ENCODE data around the gene FOXJ3. TPM values are rescaled to one million over a fixed set of nuclear protein-coding genes. Genes with fewer than 3 reads are reported as not detected.

FOXJ3 gene
- total RNA-seq, 2 donors from 2014 or later = 67.3 to 79.4 TPM

- Mint-ChIP-seq H3K36me3 (ENCODE audit: low read depth) (no peaks in the 10 kb centered on the region), H3K4me3 (peak overlapping the region; percentile 57), H3K9me3 (no peaks in the 10 kb centered on the region), H3K4me1 (no peaks in the 10 kb centered on the region), H3K27me3 (ENCODE audit: insufficient read depth) (peaks cover 52% of the 10 kb centered on the region), H3K27ac (no peak overlapping the region)
- Histone ChIP-seq H3K9me3 (ENCODE audit: control insufficient read depth, low read length) (no peaks in the 10 kb centered on the region), H3K36me3 (ENCODE audit: control insufficient read depth, insufficient read depth, low read length) (no peaks in the 10 kb centered on the region), H3K9ac (ENCODE audit: extremely low read depth, low read length, poor library complexity, severe bottlenecking) (no peak overlapping the region), H3K27ac (ENCODE audit: low read depth, low read length) (no peak overlapping the region), H3K27me3 (ENCODE audit: control insufficient read depth, insufficient read depth, low read length, poor library complexity, severe bottlenecking) (peaks cover 49% of the 10 kb centered on the region), H3K4me1 (ENCODE audit: control insufficient read depth, insufficient read depth, low read length) (no peaks in the 10 kb centered on the region), H3K4me3 (ENCODE audit: low read length) (peak overlapping the region; percentile 76)
- TF ChIP-seq CTCF (conservative IDR thresholded peaks at IDR 0.05) = no peak
- WGBS, 2 experiments (ENCODE audit: insufficient coverage in 1 of 2, insufficient read length in 1 of 2) = 1 to 11% methylated on average over 7 to 34 of the region's 34 CpGs
- peak; percentile 77 for DNase-seq
These were observed 45.0 kb upstream of the FOXJ3 start for GRCh38 chr1:42379794-42380585.

- no peaks in the 10 kb centered on the region for H3K36me3 ChIP-seq (ENCODE audit: control insufficient read depth, insufficient read depth, low read length)
- Mint-ChIP-seq H3K36me3 (ENCODE audit: low read depth) (no peaks in the 10 kb centered on the region), H3K4me3 (no peak overlapping the region)
These were observed 37.8 kb upstream of the FOXJ3 start for GRCh38 chr1:42372796-42373195.

GRCh38 chr1:42370876-42371549, 36.0 kb upstream of the FOXJ3 start:
- H3K27ac Mint-ChIP-seq = no peak overlapping the region
- H3K9me3 Mint-ChIP-seq = no peaks in the 10 kb centered on the region

More at GRCh38 chr1:42372796-42373195, 37.8 kb upstream of the FOXJ3 start:
- H3K27ac Mint-ChIP-seq = no peak overlapping the region
- H3K9me3 Mint-ChIP-seq = no peaks in the 10 kb centered on the region
- Histone ChIP-seq H3K27me3 (ENCODE audit: control insufficient read depth, insufficient read depth, low read length, poor library complexity, severe bottlenecking) (peaks cover 19% of the 10 kb centered on the region), H3K27ac (ENCODE audit: low read depth, low read length) (no peak overlapping the region), H3K9me3 (ENCODE audit: control insufficient read depth, low read length) (no peaks in the 10 kb centered on the region), H3K4me1 (ENCODE audit: control insufficient read depth, insufficient read depth, low read length) (no peaks in the 10 kb centered on the region), H3K4me3 (ENCODE audit: low read length) (no peak overlapping the region), H3K9ac (ENCODE audit: extremely low read depth, low read length, poor library complexity, severe bottlenecking) (no peak overlapping the region)
- 95% methylated on average over 2 of the region's 2 CpGs; no CpG with 5 or more reads in 1 of the 2 experiments for WGBS, 2 experiments (ENCODE audit: insufficient coverage in 1 of 2, insufficient read length in 1 of 2)
- DNase-seq = no peak
- H3K27me3 Mint-ChIP-seq (ENCODE audit: insufficient read depth) = peaks cover 36% of the 10 kb centered on the region
- TF ChIP-seq CTCF (conservative IDR thresholded peaks at IDR 0.05) = no peak
- no peaks in the 10 kb centered on the region for H3K4me1 Mint-ChIP-seq

More at GRCh38 chr1:42370876-42371549, 36.0 kb upstream of the FOXJ3 start:
- Histone ChIP-seq H3K9me3 (ENCODE audit: control insufficient read depth, low read length) (no peaks in the 10 kb centered on the region), H3K27me3 (ENCODE audit: control insufficient read depth, insufficient read depth, low read length, poor library complexity, severe bottlenecking) (peaks cover 12% of the 10 kb centered on the region), H3K4me1 (ENCODE audit: control insufficient read depth, insufficient read depth, low read length) (no peaks in the 10 kb centered on the region), H3K4me3 (ENCODE audit: low read length) (no peak overlapping the region), H3K27ac (ENCODE audit: low read depth, low read length) (no peak overlapping the region), H3K36me3 (ENCODE audit: control insufficient read depth, insufficient read depth, low read length) (no peaks in the 10 kb centered on the region), H3K9ac (ENCODE audit: extremely low read depth, low read length, poor library complexity, severe bottlenecking) (no peak overlapping the region)
- H3K4me1 Mint-ChIP-seq = no peaks in the 10 kb centered on the region
- peaks cover 21% of the 10 kb centered on the region for H3K27me3 Mint-ChIP-seq (ENCODE audit: insufficient read depth)
- TF ChIP-seq CTCF (conservative IDR thresholded peaks at IDR 0.05) = no peak
- no peak for DNase-seq
- no peaks in the 10 kb centered on the region for H3K36me3 Mint-ChIP-seq (ENCODE audit: low read depth)
- H3K4me3 Mint-ChIP-seq = no peak overlapping the region

Data from endodermal cell (in vitro differentiated cells).